GM21526 (cell line): ENCODE data around the gene MEF2B.
"Not testable (repeated sequence)": the region's sequence is repeated elsewhere in the genome, so short reads cannot be mapped to it uniquely, and the experiment has no call there.

Source experiments
- ATAC-seq: cut with Tn5 transposase; IDR thresholded peaks from one replicate; pipeline ENCODE4 v1.9.1; 2021; ENCODE audit warnings: moderate library complexity; ENCODE audit not compliant: unreplicated experiment, low FRiP score

The MEF2B gene

DNA sequence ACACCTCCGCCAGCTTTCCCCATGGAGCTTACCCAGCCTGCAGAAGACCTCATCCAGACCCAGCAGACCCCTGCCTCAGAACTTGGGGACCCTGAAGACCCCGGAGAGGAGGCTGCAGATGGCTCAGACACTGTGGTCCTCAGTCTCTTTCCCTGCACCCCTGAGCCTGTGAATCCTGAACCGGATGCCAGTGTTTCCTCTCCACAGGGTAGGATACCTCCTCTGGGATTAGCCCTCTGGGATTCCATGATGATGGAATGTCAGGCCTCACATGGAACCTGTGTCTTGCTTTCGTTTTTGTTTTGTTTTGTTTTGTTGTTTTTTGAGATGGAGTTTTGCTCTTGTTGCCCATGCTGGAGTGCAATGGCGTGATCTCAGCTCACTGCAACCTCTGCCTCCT lies 23.9 kb upstream of the MEF2B start:
- ATAC-seq = no peak

GRCh38 chr19:19192910-19193423 lies 22.9 kb upstream of the MEF2B start:
- ATAC-seq = no peak

DNA sequence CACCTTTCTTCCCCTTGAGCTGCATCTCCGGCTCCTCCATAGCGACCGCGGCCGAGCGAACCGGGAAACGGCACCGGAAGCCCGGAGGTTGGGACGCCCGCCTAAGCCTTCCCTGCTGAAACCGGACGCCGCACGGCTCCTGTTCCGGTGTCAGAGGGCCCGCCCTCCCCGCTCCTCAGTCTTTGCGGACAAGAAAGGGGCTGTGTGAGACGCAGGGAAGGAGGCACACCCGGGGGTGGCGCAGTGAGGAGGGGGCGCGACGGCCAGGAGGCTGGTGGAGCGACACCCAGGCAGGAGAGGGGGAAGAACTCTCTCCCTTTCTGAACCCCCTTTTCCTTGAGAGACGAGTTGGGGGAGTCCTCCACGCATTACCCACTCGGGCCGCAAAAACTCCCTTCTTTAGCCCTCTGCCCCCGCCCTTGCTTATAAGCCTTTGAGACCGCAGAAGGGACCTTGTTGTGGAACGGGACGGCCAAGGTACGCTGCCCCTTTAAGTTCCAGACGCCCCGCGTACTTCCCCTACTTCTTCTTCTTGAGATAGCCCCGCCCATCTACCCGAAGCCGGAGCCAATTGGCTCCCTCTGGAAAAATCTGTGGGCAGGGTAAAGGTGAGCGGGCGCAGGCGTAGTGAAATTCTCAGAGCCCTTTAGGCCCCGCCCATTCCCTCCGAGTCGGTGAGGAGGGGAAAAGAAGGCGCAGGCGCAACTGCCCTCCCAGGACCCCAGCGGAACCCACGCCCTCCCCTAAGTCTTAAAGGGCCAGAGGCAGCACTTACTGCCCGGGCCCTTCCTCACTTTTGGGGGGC lies 22.2 kb upstream of the MEF2B start, which contains the start of the genes BORCS8 and RFXANK:
Gene BORCS8, minus strand, starts transcription at position 75 of the 805 bp plus-strand sequence. Its CDS starts 35 bp downstream, at position 40.
Gene RFXANK, plus strand, starts transcription at position 181 of the 805 bp plus-strand sequence. CDS start 1,689 bp downstream, outside the sequence.
- peak; percentile 72 for ATAC-seq

GRCh38 chr19:19191768-19192077 lies 21.7 kb upstream of the MEF2B start:
- peak; percentile 1 for ATAC-seq

DNA sequence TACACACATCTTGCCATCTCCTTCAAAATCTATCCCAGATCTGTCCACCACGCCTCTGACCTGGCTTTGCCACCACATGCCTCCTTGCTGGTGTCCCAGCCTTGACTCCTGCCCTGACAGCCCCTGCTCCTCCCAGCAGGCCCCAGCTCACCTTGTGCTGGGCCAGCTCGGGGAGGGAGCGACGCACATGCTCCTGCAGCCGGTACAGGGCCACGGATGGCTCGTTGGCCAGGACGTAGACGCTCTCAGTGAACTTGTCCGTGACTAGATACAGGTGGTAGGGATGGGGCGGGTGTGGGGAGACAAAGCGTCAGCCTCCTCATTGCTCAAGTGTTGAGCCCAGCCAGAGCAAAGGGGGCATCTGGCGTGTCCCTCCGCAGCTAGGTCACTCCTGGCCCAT lies 16.7 kb upstream of the MEF2B start:
- ATAC-seq = no peak

DNA sequence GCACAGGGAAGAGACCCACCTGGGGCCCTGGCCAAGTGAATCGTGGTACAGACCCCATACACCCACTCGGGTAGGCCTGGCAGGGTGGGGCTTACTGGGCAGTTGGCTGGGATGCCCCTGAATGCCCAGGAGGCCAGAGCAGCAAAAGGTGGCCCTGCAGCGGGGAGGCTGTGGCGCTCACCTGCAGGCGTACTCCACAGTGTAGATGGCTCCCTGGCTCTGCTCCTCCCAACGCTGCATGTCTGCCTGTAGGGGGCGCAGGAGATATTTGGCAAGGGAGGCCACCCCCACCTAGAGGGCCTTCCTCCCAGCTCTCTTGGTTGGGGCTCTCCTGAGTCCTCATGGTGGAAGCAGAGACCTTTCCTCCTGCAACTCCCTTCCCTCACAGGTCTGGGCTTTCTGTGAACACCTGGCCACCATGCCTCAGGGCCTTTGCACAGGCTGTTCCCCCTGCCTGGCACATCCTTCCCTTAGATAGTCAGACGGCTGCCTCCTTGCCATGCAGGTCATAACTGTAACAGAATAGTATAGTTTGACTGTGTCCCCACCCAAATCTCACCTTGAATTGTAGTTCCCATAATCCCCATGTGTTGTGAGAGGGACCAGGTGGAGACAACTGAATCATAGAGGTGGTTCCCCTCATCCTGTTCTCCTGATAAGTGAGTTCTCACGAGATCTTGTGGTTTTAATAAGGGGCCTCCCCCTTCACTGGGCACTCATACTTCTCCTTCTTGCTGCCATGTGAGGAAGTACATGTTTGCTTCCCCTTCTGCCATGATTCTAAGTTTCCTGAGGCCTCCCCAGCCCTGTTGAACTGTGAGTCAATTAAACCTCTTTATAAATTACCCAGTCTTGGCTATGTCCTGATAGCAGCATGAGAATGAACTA lies 16.0 kb upstream of the MEF2B start:
- no peak for ATAC-seq

DNA sequence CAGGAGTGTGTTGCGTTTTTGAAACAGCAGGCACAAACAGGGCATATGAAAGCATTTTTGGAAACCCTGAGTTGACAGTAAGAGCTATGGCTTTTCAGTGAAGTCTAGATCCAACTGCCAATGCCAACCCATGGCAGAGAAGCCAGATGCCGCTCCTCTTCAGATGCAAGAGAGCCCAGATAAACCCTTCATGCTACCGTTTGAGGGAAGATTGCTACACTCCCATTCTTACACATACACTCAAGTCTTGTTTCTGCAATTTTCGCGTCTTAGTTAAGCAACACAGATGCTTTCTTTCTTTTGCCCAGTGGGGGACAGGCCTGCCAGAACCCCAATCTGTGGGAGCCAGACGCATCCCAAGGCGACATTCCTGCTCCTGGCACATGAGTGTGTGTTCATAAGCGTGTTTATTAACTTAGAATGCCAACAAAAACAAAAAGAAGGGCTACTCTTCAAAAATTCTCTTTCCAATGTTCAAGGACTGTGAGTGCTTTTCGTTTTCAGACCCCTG lies 11.5 kb upstream of the MEF2B start:
- no peak for ATAC-seq

DNA sequence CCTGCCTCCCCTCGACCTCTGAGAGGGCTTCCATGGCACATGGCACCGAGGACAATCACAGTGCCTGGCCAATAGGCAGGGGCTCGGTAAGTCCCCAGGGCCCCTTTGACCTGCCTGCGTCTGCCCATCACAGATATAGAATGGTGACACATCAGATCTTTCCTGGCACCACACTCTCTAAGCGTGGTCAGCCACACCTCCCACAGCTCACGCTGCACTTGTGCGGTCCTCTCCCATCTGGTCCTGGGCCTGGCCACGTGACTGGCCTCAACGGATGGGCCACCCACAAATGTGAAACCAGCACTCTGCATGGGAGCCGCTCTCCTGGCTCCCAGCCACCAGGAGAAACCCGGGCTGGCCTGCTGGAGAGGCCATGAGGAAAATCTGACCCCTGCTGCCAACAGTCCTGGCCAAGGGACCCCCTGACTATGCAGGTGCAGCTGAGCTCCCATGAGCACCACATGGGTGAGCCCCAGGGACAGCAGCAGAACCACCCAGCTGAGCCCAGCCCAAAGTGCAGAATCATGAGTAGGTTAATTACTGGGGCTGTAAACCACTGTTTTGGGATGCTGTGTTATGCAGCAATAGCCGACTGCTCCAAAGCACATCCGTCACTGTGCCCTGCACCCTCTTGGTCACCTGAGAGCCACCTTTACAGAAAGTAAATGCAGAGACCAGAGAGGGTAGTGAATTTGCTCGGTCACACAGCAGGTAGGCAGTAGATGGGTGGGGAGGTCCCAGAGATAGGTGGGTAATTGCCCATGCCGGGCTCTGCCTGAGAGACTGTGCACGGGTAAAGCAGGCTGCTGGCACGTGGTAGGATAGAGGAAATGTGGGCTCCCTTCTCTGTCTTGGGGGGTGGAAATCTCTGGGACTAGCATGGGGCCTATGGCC lies 9.7 kb upstream of the MEF2B start:
- ATAC-seq = no peak

- no peak for ATAC-seq
These were observed 6.9 kb upstream of the MEF2B start for GRCh38 chr19:19176950-19177349.

DNA sequence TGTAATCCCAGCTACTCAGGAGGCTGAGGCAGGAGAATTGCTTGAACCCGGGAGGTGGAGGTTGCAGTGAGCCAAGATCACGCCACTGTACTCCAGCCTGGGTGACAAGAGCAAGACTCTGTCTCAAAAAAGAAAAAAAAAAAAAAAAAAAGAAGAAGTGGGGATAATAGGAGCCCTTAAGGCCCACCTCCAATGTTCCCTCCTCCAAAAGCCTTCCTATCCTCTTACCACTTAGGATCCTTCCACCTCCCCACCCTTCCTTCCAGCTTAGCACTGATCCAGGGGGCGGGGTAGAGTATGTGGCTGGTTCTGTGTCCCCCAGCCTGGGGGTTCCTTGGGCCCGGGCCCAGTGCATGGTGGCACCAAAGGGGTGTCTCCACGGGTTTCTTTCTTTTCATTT lies 3.2 kb upstream of the MEF2B start:
- not testable (repeated sequence) for ATAC-seq

DNA sequence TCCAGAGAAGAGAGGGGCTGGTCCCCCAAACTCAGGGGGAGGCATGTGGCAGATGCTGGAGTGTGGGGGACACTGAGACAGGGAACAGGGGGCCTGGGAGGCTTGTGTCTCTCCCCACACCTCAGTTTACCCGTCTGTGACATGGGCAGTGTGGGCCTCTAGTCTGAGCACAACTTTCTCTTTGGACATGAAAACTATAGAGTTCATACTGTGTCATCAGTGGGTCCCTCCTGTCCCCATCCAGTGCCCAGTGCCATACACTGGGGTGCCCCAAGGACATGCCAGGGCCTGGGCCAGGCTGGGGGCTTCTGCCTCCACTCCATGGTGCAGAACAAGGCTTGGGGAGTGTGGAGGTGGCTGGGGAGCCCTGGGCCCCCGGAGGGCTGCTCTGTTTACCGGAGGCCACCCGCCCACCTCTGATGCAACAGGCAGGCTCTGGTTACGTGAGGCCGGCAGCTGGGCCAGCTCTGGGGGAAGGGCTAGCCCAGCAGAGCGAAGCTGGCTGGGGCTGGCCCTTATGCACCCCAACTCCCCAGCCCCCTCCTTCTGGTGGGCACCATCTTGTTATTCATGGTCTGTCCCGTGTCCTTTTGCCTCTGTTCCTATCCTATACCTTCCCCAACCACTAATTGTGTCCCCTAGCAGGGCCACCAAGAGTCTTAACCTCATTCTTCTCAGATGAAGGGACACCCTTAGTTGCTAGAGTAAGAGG lies 1.9 kb upstream of the MEF2B start:
- no peak for ATAC-seq

- no peak for ATAC-seq
These were observed 1.0 kb upstream of the MEF2B start for GRCh38 chr19:19170873-19171672.

GRCh38 chr19:19169236-19170052 lies 619 bp downstream of the MEF2B start:
- ATAC-seq = no peak

- no peak for ATAC-seq
These were observed 2.5 kb downstream of the MEF2B start for GRCh38 chr19:19167612-19168011.

- ATAC-seq = no peak
These were observed 4.7 kb downstream of the MEF2B start for GRCh38 chr19:19165396-19165795.

DNA sequence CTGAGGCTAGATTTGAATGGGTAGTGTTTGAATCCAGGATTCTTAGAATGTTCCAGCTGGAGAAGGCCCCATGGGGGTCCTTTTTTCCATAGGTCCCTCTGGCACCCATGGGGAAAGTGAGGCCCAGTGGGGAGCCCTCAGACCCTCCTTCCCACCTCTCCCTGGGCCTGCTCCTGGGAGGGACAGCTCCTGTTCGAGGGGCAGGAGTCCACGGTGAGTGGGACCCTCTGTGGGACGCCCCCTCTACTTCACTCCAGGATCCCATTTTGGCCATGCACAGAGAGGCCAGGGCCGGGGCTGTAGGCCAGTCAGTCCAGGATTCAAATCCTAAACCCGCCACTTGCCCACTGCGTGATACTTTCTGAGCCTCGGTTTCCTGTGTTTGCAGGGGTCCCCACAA lies 7.6 kb downstream of the MEF2B start:
- ATAC-seq = no peak

- no peak for ATAC-seq
These were observed 9.5 kb downstream of the MEF2B start for GRCh38 chr19:19160461-19161035.

DNA sequence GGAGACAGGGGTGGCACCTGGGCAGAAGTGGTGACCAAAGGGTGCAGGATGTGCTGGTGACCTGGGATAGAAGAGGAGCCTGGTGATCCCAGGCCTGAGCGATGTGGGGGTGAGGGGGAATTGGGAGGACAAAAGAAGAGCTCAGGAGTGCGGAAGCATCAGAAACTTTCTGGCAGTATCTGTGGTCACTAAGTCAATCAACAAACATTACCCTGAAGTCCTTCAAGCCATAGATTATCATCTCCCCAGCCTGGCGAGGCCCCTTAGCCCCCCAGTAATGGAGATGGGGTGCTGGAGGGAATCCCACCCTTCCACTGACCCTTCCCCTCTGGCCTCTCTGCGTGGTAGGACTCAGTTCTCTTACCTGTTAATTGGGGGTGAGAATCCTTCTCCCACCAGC lies 10.5 kb downstream of the MEF2B start:
- no peak for ATAC-seq
